GM21619 (cell line): ENCODE results near the gene MRPL32.

ENCODE experiments used
- ATAC-seq: cut with Tn5 transposase; IDR thresholded peaks from one replicate; pipeline ENCODE4 v1.9.1; 2021; ENCODE audit not compliant: unreplicated experiment

The MRPL32 gene

DNA sequence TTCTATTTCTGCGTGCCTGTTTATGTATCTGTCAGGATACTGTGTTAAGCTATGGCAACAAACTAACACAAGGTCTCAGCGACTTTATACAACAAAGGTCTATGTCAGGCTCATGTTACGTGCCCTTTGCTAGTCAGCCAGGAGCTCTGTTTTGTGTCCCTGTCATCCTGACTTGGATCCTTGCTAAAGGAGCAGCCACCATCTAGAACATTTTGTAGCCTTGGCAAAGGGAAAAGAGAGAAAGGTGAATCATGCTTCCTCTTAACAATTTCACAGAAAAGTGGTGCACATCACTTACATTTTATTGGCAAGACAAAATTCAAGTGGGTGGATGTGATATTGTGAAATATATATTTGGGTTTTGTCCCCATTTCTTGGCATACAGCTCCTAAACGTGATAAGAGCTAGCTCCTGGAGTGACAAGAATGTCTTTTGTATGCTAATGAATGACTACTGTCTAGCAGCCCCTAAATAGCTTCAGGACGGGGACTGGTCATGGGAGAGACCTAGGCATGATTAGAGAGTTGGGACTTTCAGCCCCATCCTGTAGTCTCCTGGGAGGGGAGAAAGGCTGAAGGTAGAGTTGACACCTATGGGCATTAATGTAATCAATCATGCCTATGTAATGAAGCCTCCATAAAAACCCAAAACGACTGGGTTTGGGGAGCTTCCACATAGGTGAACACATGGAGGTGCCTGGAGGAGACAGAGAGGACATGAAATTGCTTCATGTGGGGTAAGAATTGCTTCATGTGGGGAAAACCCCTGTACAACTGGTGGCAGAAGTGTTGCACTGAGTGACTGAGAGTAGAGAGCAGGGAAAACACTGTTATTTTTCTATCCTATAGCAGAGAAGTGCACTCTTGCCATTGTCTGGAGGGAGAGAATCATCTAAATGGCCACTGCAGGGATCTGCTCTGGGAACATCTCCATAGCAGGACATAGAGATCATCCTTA lies 33.0 kb downstream of the MRPL32 start:
- ATAC-seq, result no peak

DNA sequence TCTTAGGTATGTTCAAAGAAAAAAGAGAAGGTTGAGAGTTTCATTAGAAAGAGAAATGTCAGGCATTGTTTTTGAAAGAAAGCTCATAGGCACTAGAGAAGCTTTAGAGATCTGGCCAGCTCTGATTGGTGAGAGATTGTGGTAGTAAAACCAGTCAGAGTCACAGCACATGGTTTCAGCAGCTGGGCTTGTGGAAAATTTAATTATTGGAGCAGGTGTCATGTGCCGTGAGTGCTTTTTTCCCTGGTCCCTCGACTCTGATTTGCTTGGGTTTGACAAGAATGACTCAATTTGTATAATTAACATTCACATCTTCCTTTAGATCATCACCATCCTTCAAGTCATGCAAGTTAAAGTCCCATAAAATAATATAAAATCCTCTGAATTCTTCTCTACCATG lies 35.2 kb downstream of the MRPL32 start:
- no peak for ATAC-seq

DNA sequence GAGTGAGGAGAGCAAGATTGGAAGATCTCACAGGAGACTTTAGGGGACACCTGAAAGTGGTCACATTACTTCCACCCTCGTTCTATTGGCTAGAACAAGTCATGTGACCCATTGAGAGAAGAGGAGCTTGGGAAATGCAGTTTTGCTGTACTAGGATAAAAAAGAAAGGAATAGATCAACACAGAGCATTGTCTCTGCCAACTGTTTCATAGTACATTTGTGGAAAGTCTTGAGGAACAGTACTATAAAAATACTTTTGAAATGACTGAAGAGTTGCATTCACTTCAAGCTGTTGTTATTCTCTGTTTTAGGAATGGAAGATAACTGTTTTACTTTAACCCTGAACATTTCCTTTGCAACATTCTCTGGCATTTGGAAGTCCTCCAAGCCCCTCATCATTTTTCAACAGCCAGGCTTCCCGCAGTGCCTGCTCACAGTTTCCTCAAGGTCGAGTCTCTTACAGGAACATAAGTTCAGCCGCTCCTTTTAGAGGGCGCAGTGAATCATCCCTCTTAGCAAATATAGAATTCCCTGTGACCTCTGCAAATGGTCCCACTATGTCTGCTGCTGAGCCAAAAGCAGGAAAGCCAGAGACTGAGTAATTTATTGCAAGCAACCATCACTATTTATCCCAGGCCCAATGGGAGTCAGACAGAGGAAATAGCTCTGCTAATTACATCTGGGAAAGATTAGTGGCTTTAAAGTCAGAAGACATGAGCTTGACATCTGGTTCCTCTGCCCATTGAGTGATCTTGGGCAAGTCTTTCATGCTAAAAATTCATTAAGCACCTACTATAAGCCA lies 40.7 kb downstream of the MRPL32 start:
- ATAC-seq, result no peak

DNA sequence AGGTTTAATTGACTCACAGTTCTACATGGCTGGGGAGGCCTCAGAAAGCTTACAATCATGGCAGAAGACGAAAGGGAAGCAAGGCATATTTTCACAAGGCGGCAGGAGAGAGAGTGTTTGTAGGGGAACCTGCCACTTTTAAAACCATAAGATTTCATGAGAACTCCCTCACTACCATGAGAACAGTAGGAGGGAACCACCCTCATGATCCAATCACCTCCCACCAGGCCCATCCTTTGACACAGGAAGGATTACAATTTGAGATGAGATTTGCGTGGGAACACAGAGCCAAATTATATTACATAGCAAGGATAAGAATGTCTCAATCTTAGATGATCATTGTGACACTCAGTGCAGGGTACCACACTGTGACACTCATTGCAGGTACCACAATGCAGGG lies 44.2 kb downstream of the MRPL32 start:
- no peak for ATAC-seq

DNA sequence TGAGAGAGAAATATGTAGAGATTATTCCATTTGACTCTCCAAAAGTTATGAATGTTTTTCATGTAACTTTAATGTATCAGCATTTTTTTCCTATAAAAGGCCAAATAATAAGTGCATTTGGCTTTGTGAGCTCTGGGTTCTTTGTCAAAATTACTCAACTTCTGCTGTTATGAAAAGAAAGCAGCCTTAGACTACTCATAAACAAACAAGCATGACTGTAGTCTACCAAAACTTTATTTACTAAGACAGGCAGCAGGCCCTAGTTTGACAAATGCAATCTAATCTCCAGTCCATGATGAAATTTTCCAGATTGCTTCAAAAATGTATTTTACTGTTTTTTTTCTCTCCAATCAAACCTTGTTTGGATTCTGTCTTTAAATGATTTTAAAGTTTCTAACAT lies 46.3 kb downstream of the MRPL32 start:
- ATAC-seq, result no peak

DNA sequence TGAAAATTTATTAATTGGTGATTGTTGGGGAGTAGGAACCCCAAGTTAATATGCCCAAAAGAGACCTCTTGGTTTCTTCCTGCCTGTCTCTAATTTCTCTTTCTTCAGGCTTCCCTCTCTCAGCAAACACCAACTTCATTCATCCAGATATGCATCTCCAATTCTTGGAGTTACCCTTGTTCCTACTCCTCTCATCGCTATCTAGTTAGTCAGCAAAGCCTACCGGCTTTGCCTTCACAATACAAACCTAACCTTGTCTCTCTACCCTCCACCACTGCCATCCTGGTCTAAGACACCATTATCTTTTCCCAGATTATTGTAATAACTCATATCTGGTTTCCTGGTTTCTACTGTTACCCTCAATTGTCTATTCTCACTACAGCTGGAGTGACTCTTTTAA lies 47.9 kb downstream of the MRPL32 start:
- no peak for ATAC-seq

DNA sequence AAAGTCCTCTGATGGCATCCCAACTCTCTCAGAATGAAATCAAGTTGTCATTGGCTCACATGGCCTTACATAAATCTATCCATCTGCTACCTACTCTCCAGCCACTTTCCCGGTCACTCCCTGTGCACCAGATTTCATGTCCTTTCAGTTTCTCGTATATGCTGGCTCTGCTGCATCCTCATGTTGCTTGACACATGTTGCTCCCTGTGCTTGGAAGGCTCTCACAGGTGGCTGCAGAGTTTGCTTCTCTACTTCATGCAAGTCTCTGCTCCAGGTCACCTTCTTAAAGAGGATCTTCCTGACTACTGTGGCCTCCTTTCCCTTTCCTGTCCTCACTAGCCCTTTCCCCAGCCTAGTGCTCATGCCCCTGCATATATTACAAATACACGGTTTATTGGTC lies 48.3 kb downstream of the MRPL32 start:
- no peak for ATAC-seq

DNA sequence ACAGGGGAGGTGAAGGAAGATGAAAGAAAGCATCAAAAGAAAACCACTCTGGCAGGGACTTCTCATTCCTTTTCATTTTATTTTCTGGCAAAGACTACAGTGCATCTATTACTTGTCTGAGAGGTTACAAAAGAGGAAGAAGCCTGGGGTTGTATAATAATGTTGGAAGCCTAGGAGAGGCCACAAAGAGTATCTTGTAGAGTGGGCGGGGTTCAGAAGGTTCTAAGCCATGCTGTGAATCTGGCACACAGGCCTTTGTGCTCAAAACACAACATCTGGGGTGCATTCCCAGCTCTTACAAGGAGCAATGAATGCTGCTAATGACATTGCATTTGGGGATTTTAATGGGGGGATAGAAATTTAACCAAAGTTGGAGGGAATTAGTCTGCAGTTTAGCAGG lies 49.4 kb downstream of the MRPL32 start:
- ATAC-seq, result no peak

DNA sequence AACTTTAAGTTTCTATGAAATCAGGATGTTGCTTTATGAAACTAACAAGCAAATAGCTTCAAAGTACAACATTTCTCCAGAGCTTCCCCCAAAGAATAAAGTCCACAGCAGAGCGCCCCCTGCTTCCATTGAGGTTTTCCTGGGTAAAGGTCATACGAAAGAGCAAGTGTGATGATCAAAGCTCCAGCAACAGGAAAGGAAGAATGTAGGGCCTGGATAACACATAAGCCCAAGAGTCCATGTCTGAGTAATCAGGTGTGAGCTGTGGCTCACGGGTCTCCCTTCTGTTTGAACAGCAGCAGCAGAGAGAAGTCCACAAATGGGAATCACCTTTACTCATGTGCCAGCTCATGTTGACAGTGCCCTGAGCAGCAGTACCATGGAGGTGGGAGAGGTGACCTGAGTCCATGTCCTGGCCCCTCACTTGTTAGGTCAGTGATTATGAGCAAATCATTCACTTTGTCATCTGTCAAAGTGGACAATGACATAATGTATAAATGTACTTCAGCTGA lies 50.5 kb downstream of the MRPL32 start:
- ATAC-seq, result no peak

DNA sequence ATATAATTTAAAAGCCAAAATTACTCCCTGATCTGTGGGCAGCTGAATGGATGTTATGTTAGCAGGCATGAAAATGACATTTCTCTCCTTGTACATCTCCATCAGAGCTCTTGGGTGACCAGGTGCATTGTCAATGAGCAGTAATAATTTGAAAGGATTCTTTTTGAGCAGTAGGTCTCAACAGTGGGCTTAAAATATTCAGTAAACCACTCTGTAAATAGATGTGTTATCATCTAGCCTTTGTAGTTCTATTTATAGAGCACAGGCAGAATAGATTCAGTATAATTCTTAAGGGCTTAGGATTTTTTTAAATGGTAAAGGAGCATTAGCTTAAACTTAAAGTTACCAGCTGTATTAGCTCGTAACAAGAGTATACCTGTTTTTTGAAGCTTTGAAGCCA lies 52.0 kb downstream of the MRPL32 start:
- no peak for ATAC-seq

DNA sequence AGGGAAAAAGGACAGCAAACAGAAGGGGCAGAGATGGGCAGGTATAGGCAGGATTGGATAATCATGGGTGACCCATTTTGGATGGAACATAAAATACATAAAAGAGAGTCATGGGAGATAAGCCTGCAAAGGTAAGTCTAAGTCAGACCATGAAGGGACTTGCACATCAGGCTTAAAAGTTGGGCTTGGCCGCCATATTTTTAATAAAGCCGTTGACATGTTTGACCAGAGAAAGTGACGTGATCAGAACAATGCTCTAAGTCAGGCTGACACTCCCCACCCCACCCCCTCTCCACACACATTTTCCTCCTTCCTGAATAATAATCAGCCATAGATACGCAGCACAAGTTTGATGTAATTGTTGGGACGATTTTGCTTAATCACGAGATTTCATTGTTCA lies 54.0 kb downstream of the MRPL32 start:
- ATAC-seq, result no peak

DNA sequence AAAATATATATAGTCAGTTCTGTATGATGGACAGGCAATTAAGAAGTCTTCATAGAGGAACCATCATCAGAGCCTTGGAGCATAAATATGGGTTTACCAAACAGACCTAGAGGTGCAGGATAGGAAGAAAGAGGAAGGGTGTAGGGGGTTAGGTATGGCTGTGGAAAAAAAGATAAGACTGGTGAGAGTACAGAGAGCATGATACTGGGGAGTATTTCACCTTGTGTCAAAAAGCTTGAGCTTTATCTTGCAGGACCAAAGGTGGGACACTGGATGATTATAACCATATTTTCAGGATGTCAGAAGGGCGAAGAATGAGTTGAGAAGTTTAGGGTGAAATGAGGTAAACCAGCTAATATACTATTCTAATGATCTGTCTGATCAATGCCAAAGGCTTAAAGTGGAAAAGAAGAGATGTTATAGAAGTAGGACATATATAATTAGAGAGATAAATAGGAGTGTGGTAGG lies 54.6 kb downstream of the MRPL32 start:
- no peak for ATAC-seq
